ENCODE data around the gene ZNF682.
"Not testable (repeated sequence)": the region's sequence is repeated elsewhere in the genome, so short reads cannot be mapped to it uniquely, and the experiment has no call there.

Gene ZNF682

GRCh38 chr19:20072936-20073335 lies 33.6 kb upstream of the ZNF682 start:
- no peak for DNase-seq (ENCODE audit: extremely low spot score)
- ChIA-PET POLR2A (no interaction called here), CTCF (no interaction called here)
- no peak for TF ChIP-seq ELF4 (IDR thresholded peaks at IDR 0.05)
- no peak for TF ChIP-seq TARDBP (IDR thresholded peaks at IDR 0.05)
- no peak for TF ChIP-seq BHLHE40 (IDR thresholded peaks at IDR 0.05; ENCODE audit: borderline replicate concordance)
- no peak for TF ChIP-seq LEF1 (IDR thresholded peaks at IDR 0.05; ENCODE audit: borderline replicate concordance)
- no peak for TF ChIP-seq ARNT (IDR thresholded peaks at IDR 0.05)
- TF ChIP-seq CTBP1 (IDR thresholded peaks at IDR 0.05; ENCODE audit: borderline replicate concordance): no peak
- TF ChIP-seq SUZ12 (IDR thresholded peaks at IDR 0.05): no peak
- no peak for TF ChIP-seq SP1 (IDR thresholded peaks at IDR 0.05)
- TF ChIP-seq NFRKB (IDR thresholded peaks at IDR 0.05): no peak
- TF ChIP-seq PKNOX1 (IDR thresholded peaks at IDR 0.05): no peak
- TF ChIP-seq L3MBTL2 (conservative IDR thresholded peaks at IDR 0.05): no peak
- TF ChIP-seq FOXM1 (IDR thresholded peaks at IDR 0.05; ENCODE audit: borderline replicate concordance): no peak
- TF ChIP-seq FOXK2 (IDR thresholded peaks at IDR 0.05): no peak

GRCh38 chr19:20070691-20071090 lies 31.4 kb upstream of the ZNF682 start:
- CTCF ChIA-PET: no interaction called here

GRCh38 chr19:20068559-20068958 lies 29.3 kb upstream of the ZNF682 start:
- DNase-seq (ENCODE audit: extremely low spot score); POLR2A ChIA-PET; CTCF ChIA-PET: not testable (repeated sequence)

More at GRCh38 chr19:20070691-20071090, 31.4 kb upstream of the ZNF682 start:
- DNase-seq (ENCODE audit: extremely low spot score): no peak
- TF ChIP-seq ARNT (IDR thresholded peaks at IDR 0.05) (no peak), ELF4 (IDR thresholded peaks at IDR 0.05) (no peak), SUZ12 (IDR thresholded peaks at IDR 0.05) (no peak), LEF1 (IDR thresholded peaks at IDR 0.05; ENCODE audit: borderline replicate concordance) (no peak), TARDBP (IDR thresholded peaks at IDR 0.05) (no peak), ZNF384 (IDR thresholded peaks at IDR 0.05) (no peak), FOXM1 (IDR thresholded peaks at IDR 0.05; ENCODE audit: borderline replicate concordance) (no peak), FOXK2 (IDR thresholded peaks at IDR 0.05) (no peak), SP1 (IDR thresholded peaks at IDR 0.05) (no peak), PKNOX1 (IDR thresholded peaks at IDR 0.05) (no peak), BHLHE40 (IDR thresholded peaks at IDR 0.05; ENCODE audit: borderline replicate concordance) (no peak), HDGF (IDR thresholded peaks at IDR 0.05; ENCODE audit: borderline replicate concordance) (no peak), CTBP1 (IDR thresholded peaks at IDR 0.05; ENCODE audit: borderline replicate concordance) (no peak)
- POLR2A ChIA-PET: no interaction called here

- TF ChIP-seq FOXA1 (IDR thresholded peaks at IDR 0.05): no peak
- TF ChIP-seq CTBP1 (IDR thresholded peaks at IDR 0.05; ENCODE audit: borderline replicate concordance): no peak
- no peak for TF ChIP-seq FOXK2 (IDR thresholded peaks at IDR 0.05)
- no peak for TF ChIP-seq TARDBP (IDR thresholded peaks at IDR 0.05)
- TF ChIP-seq SP1 (IDR thresholded peaks at IDR 0.05): no peak
- TF ChIP-seq ELF4 (IDR thresholded peaks at IDR 0.05): no peak
- no peak for TF ChIP-seq HDGF (IDR thresholded peaks at IDR 0.05; ENCODE audit: borderline replicate concordance)
- no peak for TF ChIP-seq LEF1 (IDR thresholded peaks at IDR 0.05; ENCODE audit: borderline replicate concordance)
- TF ChIP-seq PKNOX1 (IDR thresholded peaks at IDR 0.05): no peak
- no peak for TF ChIP-seq ZNF384 (IDR thresholded peaks at IDR 0.05)
- no peak for TF ChIP-seq BHLHE40 (IDR thresholded peaks at IDR 0.05; ENCODE audit: borderline replicate concordance)
- no peak for TF ChIP-seq SUZ12 (IDR thresholded peaks at IDR 0.05)
- TF ChIP-seq ARNT (IDR thresholded peaks at IDR 0.05): no peak
- TF ChIP-seq NFRKB (IDR thresholded peaks at IDR 0.05): no peak
- no peak for TF ChIP-seq L3MBTL2 (conservative IDR thresholded peaks at IDR 0.05)
- no peak for TF ChIP-seq FOXM1 (IDR thresholded peaks at IDR 0.05; ENCODE audit: borderline replicate concordance)
- POLR2A ChIA-PET: no interaction called here
- DNase-seq (ENCODE audit: extremely low spot score): no peak
- CTCF ChIA-PET: no interaction called here
Observed at GRCh38 chr19:20067943-20068342, 28.6 kb upstream of the ZNF682 start.

GRCh38 chr19:20066861-20067260 lies 27.6 kb upstream of the ZNF682 start:
- DNase-seq (ENCODE audit: extremely low spot score): no peak
- ChIA-PET POLR2A (no interaction called here), CTCF (no interaction called here)
- no peak for TF ChIP-seq NFRKB (IDR thresholded peaks at IDR 0.05)
- TF ChIP-seq ELF4 (IDR thresholded peaks at IDR 0.05): no peak
- no peak for TF ChIP-seq SP1 (IDR thresholded peaks at IDR 0.05)
- TF ChIP-seq ARNT (IDR thresholded peaks at IDR 0.05): no peak
- no peak for TF ChIP-seq FOXM1 (IDR thresholded peaks at IDR 0.05; ENCODE audit: borderline replicate concordance)
- no peak for TF ChIP-seq CTBP1 (IDR thresholded peaks at IDR 0.05; ENCODE audit: borderline replicate concordance)
- TF ChIP-seq HDGF (IDR thresholded peaks at IDR 0.05; ENCODE audit: borderline replicate concordance): no peak
- TF ChIP-seq FOXK2 (IDR thresholded peaks at IDR 0.05): no peak
- no peak for TF ChIP-seq ZNF384 (IDR thresholded peaks at IDR 0.05)
- TF ChIP-seq TARDBP (IDR thresholded peaks at IDR 0.05): no peak
- no peak for TF ChIP-seq SUZ12 (IDR thresholded peaks at IDR 0.05)
- TF ChIP-seq BHLHE40 (IDR thresholded peaks at IDR 0.05; ENCODE audit: borderline replicate concordance): no peak
- TF ChIP-seq FOXA1 (IDR thresholded peaks at IDR 0.05): no peak
- TF ChIP-seq LEF1 (IDR thresholded peaks at IDR 0.05; ENCODE audit: borderline replicate concordance): no peak
- TF ChIP-seq PKNOX1 (IDR thresholded peaks at IDR 0.05): no peak

GRCh38 chr19:20060282-20060681 lies 21.0 kb upstream of the ZNF682 start:
- ChIA-PET POLR2A (no interaction called here), CTCF (no interaction called here)
- no peak for DNase-seq (ENCODE audit: extremely low spot score)
- TF ChIP-seq ELF4 (IDR thresholded peaks at IDR 0.05) (no peak), FOXA1 (IDR thresholded peaks at IDR 0.05) (no peak), SUZ12 (IDR thresholded peaks at IDR 0.05) (no peak), TARDBP (IDR thresholded peaks at IDR 0.05) (no peak), CTBP1 (IDR thresholded peaks at IDR 0.05; ENCODE audit: borderline replicate concordance) (no peak), FOXK2 (IDR thresholded peaks at IDR 0.05) (no peak), ZNF384 (IDR thresholded peaks at IDR 0.05) (no peak), ARNT (IDR thresholded peaks at IDR 0.05) (no peak), L3MBTL2 (conservative IDR thresholded peaks at IDR 0.05) (no peak), NFRKB (IDR thresholded peaks at IDR 0.05) (no peak), SP1 (IDR thresholded peaks at IDR 0.05) (no peak), HDGF (IDR thresholded peaks at IDR 0.05; ENCODE audit: borderline replicate concordance) (no peak), LEF1 (IDR thresholded peaks at IDR 0.05; ENCODE audit: borderline replicate concordance) (no peak), BHLHE40 (IDR thresholded peaks at IDR 0.05; ENCODE audit: borderline replicate concordance) (no peak)

- DNase-seq (ENCODE audit: extremely low spot score); POLR2A ChIA-PET: not testable (repeated sequence)
- CTCF ChIA-PET: interaction anchor here (0.7 kb wide), 1 partner anchor 751 kb away, joined by 3 read pairs; no protein-coding TSS in a partner anchor
Observed at GRCh38 chr19:20058738-20059137, 19.4 kb upstream of the ZNF682 start.

Measured in HEK293T (cell line).